Dermis microvascular lymphatic vessel endothelial cell (primary cell): ENCODE data around the gene ZNF763. TPM values are rescaled to one million over a fixed set of nuclear protein-coding genes. Genes with fewer than 3 reads are reported as not detected.
A peak's percentile ranks its signal among the peaks of the same experiment; 100 is the strongest.
"Not testable (repeated sequence)": the region's sequence is repeated elsewhere in the genome, so short reads cannot be mapped to it uniquely, and the experiment has no call there.

Source experiments
- DNase-seq, 2 donors: peaks; one replicate each; pipeline versions ENCODE4 v3.0.0 to v3.0.0-alpha.2; 2010; ENCODE audit warnings: low read depth in 2 of 2
- total RNA-seq: library from RNA; depleted of rRNA; stranded (reverse); fragments of >200 nt; gene quantifications from 2 replicates; pipeline ENCODE4 v1.2.1, GENCODE V29; 2014

The ZNF763 gene
- total RNA-seq: 1.2 and 1.6 TPM in 2 replicates

GRCh38 chr19:11964858-11965645 lies at the start of gene ZNF763:
TSS of gene ZNF763 (plus strand) at chr19:11965040. CDS start at chr19:11965209, 169 bp downstream.
- peak; percentile 55 to 74 for DNase-seq

- no peak for DNase-seq
Observed at GRCh38 chr19:11921852-11922495, 42.9 kb upstream of the ZNF763 start.

- DNase-seq: peak; percentile 67 to 92
Observed at GRCh38 chr19:11924886-11925650, 39.8 kb upstream of the ZNF763 start, which contains the start of gene ZNF700. TSS of gene ZNF700 (plus strand) at chr19:11925107. CDS start at chr19:11925211, 104 bp downstream.

- not testable (repeated sequence) for DNase-seq
Observed at GRCh38 chr19:11925651-11926187, 39.1 kb upstream of the ZNF763 start.

- no peak for DNase-seq
Observed at GRCh38 chr19:11927227-11927626, 37.6 kb upstream of the ZNF763 start.

GRCh38 chr19:11931051-11931450 lies 33.8 kb upstream of the ZNF763 start:
- no peak for DNase-seq

- no peak for DNase-seq
Observed at GRCh38 chr19:11931513-11931912, 33.3 kb upstream of the ZNF763 start.

GRCh38 chr19:11935829-11936228 lies 29.0 kb upstream of the ZNF763 start:
- DNase-seq: not testable (repeated sequence)

GRCh38 chr19:11938383-11938782 lies 26.5 kb upstream of the ZNF763 start:
- not testable (repeated sequence) for DNase-seq

GRCh38 chr19:11941361-11941887 lies 23.4 kb upstream of the ZNF763 start:
- not testable (repeated sequence) for DNase-seq

- no peak for DNase-seq
Observed at GRCh38 chr19:11942008-11942842, 22.6 kb upstream of the ZNF763 start.

- DNase-seq: peak in 1 of 2 donors; percentile 9
Observed at GRCh38 chr19:11942843-11943108, 22.1 kb upstream of the ZNF763 start.

- DNase-seq: no peak
Observed at GRCh38 chr19:11944656-11945055, 20.2 kb upstream of the ZNF763 start.

GRCh38 chr19:11948646-11949045 lies 16.2 kb upstream of the ZNF763 start:
- no peak for DNase-seq

GRCh38 chr19:11949201-11949600 lies 15.6 kb upstream of the ZNF763 start:
- no peak for DNase-seq

- DNase-seq: not testable (repeated sequence)
Observed at GRCh38 chr19:11949614-11950080, 15.2 kb upstream of the ZNF763 start.

GRCh38 chr19:11950312-11950711 lies 14.5 kb upstream of the ZNF763 start:
- no peak for DNase-seq

- peak; percentile 30 to 67 for DNase-seq
Observed at GRCh38 chr19:11963566-11964355, 1.1 kb upstream of the ZNF763 start.

- no peak for DNase-seq
Observed at GRCh38 chr19:11964496-11964857, 363 bp upstream of the ZNF763 start.

GRCh38 chr19:11970174-11970573 lies 5.3 kb downstream of the ZNF763 start:
- DNase-seq: no peak
